Loucy (cell line): Measurements from ENCODE around the gene ARSK.

Experiments
- H2AFZ ChIP-seq: fragments of 200-600 bp; sonication (generic); 2 replicates; pipeline ENCODE4 v1.6.0; 2016; ENCODE audit warnings: antibody characterized with exemption, mild to moderate bottlenecking, low read length, moderate library complexity
- H3F3A ChIP-seq: fragments of 200-600 bp; 2 replicates; pipeline ENCODE4 v1.6.0; 2016; ENCODE audit warnings: antibody characterized with exemption, low read depth, mild to moderate bottlenecking
- H3K27me3 ChIP-seq: fragments of 200-600 bp; sonication (generic); 2 replicates; pipeline ENCODE4 v1.6.1; 2014; ENCODE audit warnings: low read length, mild to moderate bottlenecking; ENCODE audit not compliant: insufficient read depth, poor library complexity, severe bottlenecking
- H3K36me3 ChIP-seq: fragments of 200-600 bp; sonication (generic); 2 replicates; pipeline ENCODE4 v1.6.1; 2016; ENCODE audit warnings: low read length; ENCODE audit not compliant: insufficient read depth
- H3K4me1 ChIP-seq: fragments of 200-600 bp; sonication (generic); 2 replicates; pipeline ENCODE4 v1.5.1; 2014; ENCODE audit warnings: low read length, mild to moderate bottlenecking; ENCODE audit not compliant: insufficient read depth, poor library complexity, severe bottlenecking
- H3K4me2 ChIP-seq: fragments of 200-600 bp; sonication (generic); 2 replicates; pipeline ENCODE4 v1.6.0; 2014; ENCODE audit warnings: antibody characterized with exemption, low read length, low read depth, mild to moderate bottlenecking; ENCODE audit not compliant: poor library complexity, severe bottlenecking
- H3K4me3 ChIP-seq: fragments of 200-600 bp; sonication (generic); 2 replicates; pipeline ENCODE4 v1.5.1; 2014; ENCODE audit warnings: low read length, mild to moderate bottlenecking, mixed read lengths; ENCODE audit not compliant: poor library complexity, severe bottlenecking
- H3K79me2 ChIP-seq: fragments of 200-600 bp; sonication (generic); 2 replicates; pipeline ENCODE4 v1.6.1; 2014; ENCODE audit warnings: low read length; ENCODE audit not compliant: insufficient read depth
- H3K9ac ChIP-seq: fragments of 200-600 bp; sonication (generic); 2 replicates; pipeline ENCODE4 v1.6.0; 2014; ENCODE audit warnings: mild to moderate bottlenecking, low read depth, low read length, moderate library complexity; ENCODE audit not compliant: poor library complexity, severe bottlenecking
- H3K9me2 ChIP-seq: fragments of 200-600 bp; sonication (generic); replicated peaks from 2 replicates; pipeline ENCODE4 v1.6.1; 2016; ENCODE audit warnings: low read depth, low read length, mixed read lengths
- H3K9me3 ChIP-seq: fragments of 200-600 bp; sonication (generic); 2 replicates; pipeline ENCODE4 v1.6.1; 2014; ENCODE audit warnings: mild to moderate bottlenecking, antibody characterized with exemption, low read length, low read depth; ENCODE audit not compliant: insufficient read depth
- H4K20me1 ChIP-seq: fragments of 200-600 bp; sonication (generic); 2 replicates; pipeline ENCODE4 v1.6.0; 2014; ENCODE audit warnings: antibody characterized with exemption, low read length, mild to moderate bottlenecking; ENCODE audit not compliant: insufficient read depth, poor library complexity, severe bottlenecking
- EZH2phosphoT487 ChIP-seq: fragments of 200-600 bp; IDR thresholded peaks from 2 replicates; pipeline ENCODE4 v1.6.1; 2018; ENCODE audit warnings: antibody characterized with exemption, mild to moderate bottlenecking, moderate library complexity, borderline replicate concordance
- TF ChIP-seq, protein P1 (sequence below): fragments of 200-600 bp; sonication (generic); conservative IDR thresholded peaks from 2 replicates; pipeline ENCODE4 v1.5.1; 2014; ENCODE audit warnings: mild to moderate bottlenecking, antibody characterized with exemption, low read length

ARSK gene

GRCh38 chr5:95649842-95650620, 95.1 kb downstream of the ARSK start:
- Histone ChIP-seq H3K4me3 (peak overlapping the region; percentile 33), H4K20me1 (no peaks in the 10 kb centered on the region)
- no peak for TF ChIP-seq EZH2phosphoT487
- TF ChIP-seq, protein P1, sequence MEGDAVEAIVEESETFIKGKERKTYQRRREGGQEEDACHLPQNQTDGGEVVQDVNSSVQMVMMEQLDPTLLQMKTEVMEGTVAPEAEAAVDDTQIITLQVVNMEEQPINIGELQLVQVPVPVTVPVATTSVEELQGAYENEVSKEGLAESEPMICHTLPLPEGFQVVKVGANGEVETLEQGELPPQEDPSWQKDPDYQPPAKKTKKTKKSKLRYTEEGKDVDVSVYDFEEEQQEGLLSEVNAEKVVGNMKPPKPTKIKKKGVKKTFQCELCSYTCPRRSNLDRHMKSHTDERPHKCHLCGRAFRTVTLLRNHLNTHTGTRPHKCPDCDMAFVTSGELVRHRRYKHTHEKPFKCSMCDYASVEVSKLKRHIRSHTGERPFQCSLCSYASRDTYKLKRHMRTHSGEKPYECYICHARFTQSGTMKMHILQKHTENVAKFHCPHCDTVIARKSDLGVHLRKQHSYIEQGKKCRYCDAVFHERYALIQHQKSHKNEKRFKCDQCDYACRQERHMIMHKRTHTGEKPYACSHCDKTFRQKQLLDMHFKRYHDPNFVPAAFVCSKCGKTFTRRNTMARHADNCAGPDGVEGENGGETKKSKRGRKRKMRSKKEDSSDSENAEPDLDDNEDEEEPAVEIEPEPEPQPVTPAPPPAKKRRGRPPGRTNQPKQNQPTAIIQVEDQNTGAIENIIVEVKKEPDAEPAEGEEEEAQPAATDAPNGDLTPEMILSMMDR = no peak

GRCh38 chr5:95652849-95653248, 97.9 kb downstream of the ARSK start:
- no peaks in the 10 kb centered on the region for H4K20me1 ChIP-seq
- H2AFZ ChIP-seq = no peak overlapping the region
- TF ChIP-seq, protein P1 = no peak
- TF ChIP-seq EZH2phosphoT487 = no peak
- H3K4me1 ChIP-seq = peaks cover 68% of the 10 kb centered on the region
- no peaks in the 10 kb centered on the region for H3K9me2 ChIP-seq
- H3K79me2 ChIP-seq = peaks cover 16% of the 10 kb centered on the region
- peak overlapping the region; percentile 6 for H3K4me3 ChIP-seq
- peak overlapping the region; percentile 46 for H3K4me2 ChIP-seq
- H3K9me3 ChIP-seq = no peaks in the 10 kb centered on the region
- H3K9ac ChIP-seq = no peak overlapping the region
- peaks cover under 1% of the 10 kb centered on the region; the same call in 1 of the 2 replicates for H3F3A ChIP-seq
- no peaks in the 10 kb centered on the region for H3K36me3 ChIP-seq
- no peaks in the 10 kb centered on the region for H3K27me3 ChIP-seq

More at GRCh38 chr5:95649842-95650620, 95.1 kb downstream of the ARSK start:
- Histone ChIP-seq H3F3A (peaks cover 10% of the 10 kb centered on the region; the same call in 1 of the 2 replicates), H3K9me2 (no peaks in the 10 kb centered on the region), H3K79me2 (peaks cover 16% of the 10 kb centered on the region), H3K9ac (peak overlapping the region; percentile 93), H3K4me1 (peaks cover 68% of the 10 kb centered on the region), H3K36me3 (no peaks in the 10 kb centered on the region), H3K9me3 (no peaks in the 10 kb centered on the region), H3K27me3 (no peaks in the 10 kb centered on the region), H2AFZ (no peak overlapping the region; the same call in 1 of the 2 replicates), H3K4me2 (peak overlapping the region; percentile 71)

- Histone ChIP-seq H3K4me1 (peaks cover 56% of the 10 kb centered on the region), H3K9me2 (no peaks in the 10 kb centered on the region), H3K27me3 (no peaks in the 10 kb centered on the region), H3K4me3 (no peak overlapping the region), H3K79me2 (peaks cover 14% of the 10 kb centered on the region), H4K20me1 (no peaks in the 10 kb centered on the region), H3K9ac (no peak overlapping the region), H3K36me3 (no peaks in the 10 kb centered on the region), H3K9me3 (no peaks in the 10 kb centered on the region), H3F3A (no peaks in the 10 kb centered on the region), H2AFZ (no peak overlapping the region), H3K4me2 (no peak overlapping the region)
- TF ChIP-seq, protein P1 = no peak
- no peak for TF ChIP-seq EZH2phosphoT487
Measured at GRCh38 chr5:95654196-95654595, 99.3 kb downstream of the ARSK start.
